Measurements from ENCODE around the gene MAGEA4.

DNA sequence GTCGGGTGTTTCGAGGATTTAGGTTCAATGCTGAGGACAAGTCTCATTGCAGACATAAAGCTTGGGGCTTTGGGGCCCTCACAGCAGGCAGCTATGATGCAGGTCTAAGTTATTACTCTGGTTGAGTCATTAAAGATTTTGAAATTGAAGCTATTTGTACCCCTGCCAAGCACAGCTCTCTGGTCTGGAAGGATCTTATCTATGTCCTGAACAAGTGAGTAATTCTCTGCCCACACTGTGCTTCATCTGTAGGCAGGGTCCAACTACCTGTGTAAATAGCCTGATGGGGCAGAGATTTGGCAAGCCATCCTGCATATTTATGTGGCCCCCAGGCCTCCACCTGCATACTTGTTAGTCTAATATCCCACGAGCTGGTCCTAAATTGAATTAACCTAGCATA is 41.4 kb upstream of the MAGEA4 start:
- TF ChIP-seq, protein P1, sequence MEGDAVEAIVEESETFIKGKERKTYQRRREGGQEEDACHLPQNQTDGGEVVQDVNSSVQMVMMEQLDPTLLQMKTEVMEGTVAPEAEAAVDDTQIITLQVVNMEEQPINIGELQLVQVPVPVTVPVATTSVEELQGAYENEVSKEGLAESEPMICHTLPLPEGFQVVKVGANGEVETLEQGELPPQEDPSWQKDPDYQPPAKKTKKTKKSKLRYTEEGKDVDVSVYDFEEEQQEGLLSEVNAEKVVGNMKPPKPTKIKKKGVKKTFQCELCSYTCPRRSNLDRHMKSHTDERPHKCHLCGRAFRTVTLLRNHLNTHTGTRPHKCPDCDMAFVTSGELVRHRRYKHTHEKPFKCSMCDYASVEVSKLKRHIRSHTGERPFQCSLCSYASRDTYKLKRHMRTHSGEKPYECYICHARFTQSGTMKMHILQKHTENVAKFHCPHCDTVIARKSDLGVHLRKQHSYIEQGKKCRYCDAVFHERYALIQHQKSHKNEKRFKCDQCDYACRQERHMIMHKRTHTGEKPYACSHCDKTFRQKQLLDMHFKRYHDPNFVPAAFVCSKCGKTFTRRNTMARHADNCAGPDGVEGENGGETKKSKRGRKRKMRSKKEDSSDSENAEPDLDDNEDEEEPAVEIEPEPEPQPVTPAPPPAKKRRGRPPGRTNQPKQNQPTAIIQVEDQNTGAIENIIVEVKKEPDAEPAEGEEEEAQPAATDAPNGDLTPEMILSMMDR (IDR thresholded peaks at IDR 0.05) = no peak
- TF ChIP-seq EZH2 (IDR thresholded peaks at IDR 0.05; ENCODE audit: borderline replicate concordance, insufficient read depth, low read depth, low read length, poor library complexity, severe bottlenecking) = no peak
